ENCODE data around the gene SEL1L3. TPM values are rescaled to one million over a fixed set of nuclear protein-coding genes. Genes with fewer than 3 reads are reported as not detected.

SEL1L3 gene
- total and polyA plus RNA-seq, 2 donors (not counting 3 experiments of a cell fraction or from before 2014, with no cell fraction given), result 53.4 to 122 TPM

GRCh38 chr4:25905371-25905770, 42.6 kb upstream of the SEL1L3 start:
- Histone ChIP-seq H3K9me1 (replicated peaks; ENCODE audit: control insufficient read depth, extremely low read depth, insufficient read depth, low read length) (no peaks in the 10 kb centered on the region), H3K27me3 (ENCODE audit: control insufficient read depth in 2 of 2, insufficient read depth in 2 of 2, low read length in 2 of 2) (no peaks in the 10 kb centered on the region), H3K4me2 (ENCODE audit: insufficient read depth, low read length) (no peak overlapping the region), H3K36me3 (ENCODE audit: control insufficient read depth in 2 of 2, extremely low read depth in 1 of 2, insufficient read depth in 2 of 2, low read length in 2 of 2) (no peaks in the 10 kb centered on the region), H3K4me3 (replicated peaks in 1 of 3; ENCODE audit: insufficient read depth in 1 of 3, low read depth in 1 of 3, low read length in 3 of 3) (no peak overlapping the region), H3K9me3 (replicated peaks; ENCODE audit: control insufficient read depth, insufficient read depth, low read length) (no peaks in the 10 kb centered on the region), H3K27ac (ENCODE audit: insufficient read depth, low read depth, low read length) (no peak overlapping the region), H3K4me1 (ENCODE audit: control insufficient read depth, extremely low read depth, insufficient read depth, low read length) (peaks cover 6% of the 10 kb centered on the region), H2AFZ (ENCODE audit: low read depth, low read length) (no peak overlapping the region), H3K79me2 (ENCODE audit: control insufficient read depth, insufficient read depth, low read length) (no peaks in the 10 kb centered on the region), H3K9ac (replicated peaks; ENCODE audit: extremely low read depth, insufficient read depth, low read length) (no peak overlapping the region), H4K20me1 (replicated peaks; ENCODE audit: control insufficient read depth, extremely low read depth, insufficient read depth, low read length) (no peaks in the 10 kb centered on the region)
- intact Hi-C loops (cut with micrococcal nuclease), result no loop called here
- POLR2A ChIA-PET, result no interaction called here
- dilution Hi-C loops (cut with MboI; ENCODE audit: extremely low pct_ligation_motif_present, low sequenced_read_pairs), result no loop called here
- CTCF ChIA-PET, result no interaction called here
- TF ChIP-seq CTCF (IDR thresholded peaks at IDR 0.05; ENCODE audit: extremely low read depth in 1 of 2, insufficient read depth in 1 of 2, low read depth in 1 of 2, low read length in 2 of 2) (no peak), FOS (IDR thresholded peaks at IDR 0.05; ENCODE audit: borderline replicate concordance, insufficient read depth, low read length) (no peak), MAX (IDR thresholded peaks at IDR 0.05; ENCODE audit: insufficient read depth, insufficient read length) (no peak), JUN (IDR thresholded peaks at IDR 0.05; ENCODE audit: borderline replicate concordance, insufficient read depth, insufficient read length, low read depth) (no peak), GATA2 (IDR thresholded peaks at IDR 0.05; ENCODE audit: insufficient read depth, insufficient read length, low read depth, low read length) (no peak), POLR2AphosphoS5 (IDR thresholded peaks at IDR 0.05; ENCODE audit: insufficient read depth, low read depth, low read length) (no peak), POLR2A (IDR thresholded peaks at IDR 0.05; ENCODE audit: low read depth, low read length) (no peak), MYC (IDR thresholded peaks at IDR 0.05; ENCODE audit: low read depth, low read length) (no peak), EZH2 (IDR thresholded peaks at IDR 0.05; ENCODE audit: borderline replicate concordance, low read depth, low read length, severe bottlenecking) (no peak)
- no peak for DNase-seq (ENCODE audit: low read depth, low spot score)
- no peak for FAIRE-seq
- BruUV-seq (replicated peaks), result no TSS peak

All from endothelial cell of umbilical vein (primary cell).